ENCODE measurements around the gene TSEN54. TPM values are rescaled to one million over a fixed set of nuclear protein-coding genes. Genes with fewer than 3 reads are reported as not detected.

Gene TSEN54
- total RNA-seq, 4 donors from 2014 or later = 15.8 to 26.5 (median 17.1) TPM

DNA sequence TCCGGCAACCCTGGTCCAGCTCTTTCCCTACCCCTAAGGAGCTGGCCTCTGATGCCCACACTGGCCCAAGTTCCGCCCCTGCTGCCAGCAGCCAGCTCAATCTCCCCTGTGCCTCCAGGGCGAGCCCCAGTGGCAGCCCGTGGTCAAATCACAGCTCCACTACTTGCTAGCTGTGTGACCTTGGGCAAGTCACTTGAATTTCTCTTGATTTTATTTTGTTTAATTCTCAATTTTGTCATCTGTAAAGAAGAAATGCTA is 11.2 kb upstream of the TSEN54 start:
- Histone ChIP-seq H3K9me3 (no peaks in the 10 kb centered on the region), H3K36me3 (peaks cover 0 to 84% of the 10 kb centered on the region in 2 donors), H3K27me3 (no peaks in the 10 kb centered on the region), H3K4me3 (no peak overlapping the region), H3K4me1 (peaks cover 0 to 75% (median 10%) of the 10 kb centered on the region in 3 donors), H3K27ac (peak overlapping the region in 2 of 4 donors; percentile 45 to 63)
- TF ChIP-seq POLR2A (IDR thresholded peaks at IDR 0.05) = no peak
- TF ChIP-seq EP300 (IDR thresholded peaks at IDR 0.05) = no peak
- no peak for TF ChIP-seq POLR2AphosphoS5 (IDR thresholded peaks at IDR 0.05)
- TF ChIP-seq, protein P1, sequence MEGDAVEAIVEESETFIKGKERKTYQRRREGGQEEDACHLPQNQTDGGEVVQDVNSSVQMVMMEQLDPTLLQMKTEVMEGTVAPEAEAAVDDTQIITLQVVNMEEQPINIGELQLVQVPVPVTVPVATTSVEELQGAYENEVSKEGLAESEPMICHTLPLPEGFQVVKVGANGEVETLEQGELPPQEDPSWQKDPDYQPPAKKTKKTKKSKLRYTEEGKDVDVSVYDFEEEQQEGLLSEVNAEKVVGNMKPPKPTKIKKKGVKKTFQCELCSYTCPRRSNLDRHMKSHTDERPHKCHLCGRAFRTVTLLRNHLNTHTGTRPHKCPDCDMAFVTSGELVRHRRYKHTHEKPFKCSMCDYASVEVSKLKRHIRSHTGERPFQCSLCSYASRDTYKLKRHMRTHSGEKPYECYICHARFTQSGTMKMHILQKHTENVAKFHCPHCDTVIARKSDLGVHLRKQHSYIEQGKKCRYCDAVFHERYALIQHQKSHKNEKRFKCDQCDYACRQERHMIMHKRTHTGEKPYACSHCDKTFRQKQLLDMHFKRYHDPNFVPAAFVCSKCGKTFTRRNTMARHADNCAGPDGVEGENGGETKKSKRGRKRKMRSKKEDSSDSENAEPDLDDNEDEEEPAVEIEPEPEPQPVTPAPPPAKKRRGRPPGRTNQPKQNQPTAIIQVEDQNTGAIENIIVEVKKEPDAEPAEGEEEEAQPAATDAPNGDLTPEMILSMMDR (IDR thresholded peaks at IDR 0.05) = no peak
- ATAC-seq = no peak
- no CpG with 5 or more reads among the region's 4 CpGs for WGBS, 2 donors (ENCODE audit: low coverage in 1 of 2)

GRCh38 chr17:75505640-75506039 is 10.7 kb upstream of the TSEN54 start:
- ATAC-seq = no peak
- TF ChIP-seq EP300 (IDR thresholded peaks at IDR 0.05) (no peak), POLR2A (IDR thresholded peaks at IDR 0.05) (no peak), POLR2AphosphoS5 (IDR thresholded peaks at IDR 0.05) (no peak)
- TF ChIP-seq, protein P1 (IDR thresholded peaks at IDR 0.05) = no peak
- WGBS, 2 donors (ENCODE audit: low coverage in 1 of 2) = 100% methylated on average over 3 of the region's 15 CpGs; no CpG with 5 or more reads in 1 of the 2 donors
- Histone ChIP-seq H3K9me3 (no peaks in the 10 kb centered on the region), H3K36me3 (peaks cover 0 to 82% of the 10 kb centered on the region in 2 donors), H3K4me3 (no peak overlapping the region), H3K27me3 (no peaks in the 10 kb centered on the region), H3K4me1 (peaks cover 0 to 75% (median 10%) of the 10 kb centered on the region in 3 donors), H3K27ac (no peak overlapping the region)

GRCh38 chr17:75506134-75506533 is 10.2 kb upstream of the TSEN54 start:
- H3K4me1 ChIP-seq = peaks cover 0 to 75% (median 10%) of the 10 kb centered on the region in 3 donors

GRCh38 chr17:75506888-75507287 is 9.4 kb upstream of the TSEN54 start:
- no peak for ATAC-seq
- Histone ChIP-seq H3K4me3 (no peak overlapping the region), H3K27me3 (no peaks in the 10 kb centered on the region), H3K36me3 (peaks cover 0 to 72% of the 10 kb centered on the region in 2 donors), H3K9me3 (no peaks in the 10 kb centered on the region), H3K4me1 (peaks cover 0 to 75% (median 14%) of the 10 kb centered on the region in 3 donors), H3K27ac (peak overlapping the region in 3 of 4 donors; percentile 90 to 98 (median 90))
- WGBS, 2 donors (ENCODE audit: low coverage in 1 of 2) = 78% methylated on average over 6 of the region's 20 CpGs; no CpG with 5 or more reads in 1 of the 2 donors
- TF ChIP-seq POLR2AphosphoS5 (IDR thresholded peaks at IDR 0.05) (no peak), EP300 (IDR thresholded peaks at IDR 0.05) (no peak), POLR2A (IDR thresholded peaks at IDR 0.05) (no peak)
- TF ChIP-seq, protein P1 (IDR thresholded peaks at IDR 0.05) = no peak

More at GRCh38 chr17:75506134-75506533, 10.2 kb upstream of the TSEN54 start:
- WGBS, 2 donors (ENCODE audit: low coverage in 1 of 2) = 60% methylated on average over 2 of the region's 21 CpGs; no CpG with 5 or more reads in 1 of the 2 donors
- H3K4me3 ChIP-seq = no peak overlapping the region
- H3K9me3 ChIP-seq = no peaks in the 10 kb centered on the region
- no peak for ATAC-seq
- H3K27me3 ChIP-seq = no peaks in the 10 kb centered on the region
- peak overlapping the region in 1 of 4 donors; percentile 98 for H3K27ac ChIP-seq
- peaks cover 0 to 77% of the 10 kb centered on the region in 2 donors for H3K36me3 ChIP-seq
- TF ChIP-seq, protein P1 (IDR thresholded peaks at IDR 0.05) = no peak
- no peak for TF ChIP-seq POLR2A (IDR thresholded peaks at IDR 0.05)
- no peak for TF ChIP-seq POLR2AphosphoS5 (IDR thresholded peaks at IDR 0.05)
- TF ChIP-seq EP300 (IDR thresholded peaks at IDR 0.05) = no peak
